HCT116 (cell line): Measurements from ENCODE around the gene PLA2R1. TPM values are rescaled to one million over a fixed set of nuclear protein-coding genes. Genes with fewer than 3 reads are reported as not detected.

Experiments used
- ATAC-seq: fragments of 200-7000 bp; cut with Tn5 transposase; 2 replicates; pipeline ENCODE4 v1.9.1; 2020; ENCODE audit warnings: mild to moderate bottlenecking, moderate library complexity
- BruUV-seq: library from RNA; stranded (reverse); fragments of 400-500 nt; replicated peaks from 2 replicates; lab custom pipeline; 2021; lab: Mats Ljungman, UMichigan
- CTCF ChIA-PET: fragments of 300-600 bp; sonication (Branson Sonifier 250); formaldehyde crosslinking; loops from one replicate; lab custom pipeline; 2021; ENCODE audit warnings: antibody characterized with exemption; lab: Charles Lee
- POLR2A ChIA-PET: fragments of 300-600, 350-600 bp; sonication (Branson Sonifier 250); formaldehyde crosslinking; loops from one replicate; lab custom pipeline; 2021; ENCODE audit warnings: antibody characterized with exemption; lab: Charles Lee
- RAD21 ChIA-PET, 2 experiments: fragments of 300-600 bp; sonication (Branson Sonifier 250); formaldehyde crosslinking; loops; one replicate each; lab custom pipeline; 2023; ENCODE audit warnings: low total read pairs in 2 of 2; ENCODE audit not compliant: uncharacterized antibody in 2 of 2, unreplicated experiment in 2 of 2, low non-redundant PET in 1 of 2; lab: Charles Lee
- DNase-seq: peaks from one replicate; pipeline ENCODE4 v3.0.0-alpha.2; 2010; ENCODE audit warnings: low read depth, low spot score
- H2AFZ ChIP-seq: fragments of 200-600 bp; shearing (Covaris generic), sonication (generic); 2 replicates; pipeline ENCODE4 v1.6.1; 2017; ENCODE audit warnings: low read depth, mixed run types, mixed read lengths, antibody characterized with exemption, low read length; ENCODE audit not compliant: poor library complexity, severe bottlenecking
- H3K27ac ChIP-seq: 2 replicates; pipeline ENCODE4 v1.5.1; 2012; ENCODE audit warnings: low read depth, low read length
- H3K27me3 ChIP-seq: fragments of 200-600 bp; sonication (generic); 2 replicates; pipeline ENCODE4 v1.6.1; 2016; ENCODE audit warnings: mixed run types, low read length, mixed read lengths; ENCODE audit not compliant: insufficient read depth
- H3K36me3 ChIP-seq, 2 experiments: fragments of 200-500 bp in 1 of 2; fragments of 200-600 bp in 1 of 2; sonication (Bioruptor generic) in 1 of 2; sonication (generic) in 1 of 2; 2 replicates each; pipeline versions ENCODE4 v1.5.1 to v1.6.1; 2014 to 2016; ENCODE audit warnings: low read length in 2 of 2, inconsistent platforms in 1 of 2, mixed read lengths in 1 of 2, mixed run types in 1 of 2; ENCODE audit not compliant: insufficient read depth in 2 of 2, control insufficient read depth in 1 of 2
- H3K4me1 ChIP-seq, 2 experiments: fragments of 200-600 bp in 1 of 2; sonication (generic) in 1 of 2; 2 replicates each; pipeline versions ENCODE4 v1.5.1 to v1.6.1; 2012 to 2017; ENCODE audit warnings: low read length in 2 of 2, inconsistent platforms in 1 of 2, mild to moderate bottlenecking in 1 of 2, mixed read lengths in 1 of 2, mixed run types in 1 of 2, moderate library complexity in 1 of 2; ENCODE audit not compliant: insufficient read depth in 2 of 2, control insufficient read depth in 1 of 2
- H3K4me2 ChIP-seq: fragments of 200-600 bp; sonication (generic); 2 replicates; pipeline ENCODE4 v1.6.1; 2017; ENCODE audit warnings: mixed run types, low read length, mixed read lengths
- H3K4me3 ChIP-seq, 2 experiments: fragments of 200-600 bp in 1 of 2; sonication (generic) in 1 of 2; replicated peaks in 1 of 2; 2 replicates each; pipeline ENCODE4 v1.5.1; 2011 to 2016; ENCODE audit warnings: low read length in 2 of 2, control low read depth in 1 of 2, low read depth in 1 of 2, mild to moderate bottlenecking in 1 of 2, mixed read lengths in 1 of 2, mixed run types in 1 of 2
- H3K79me2 ChIP-seq: fragments of 200-600 bp; sonication (generic); 2 replicates; pipeline ENCODE4 v1.6.1; 2017; ENCODE audit warnings: mild to moderate bottlenecking, mixed run types, low read length, moderate library complexity, mixed read lengths; ENCODE audit not compliant: insufficient read depth
- H3K9ac ChIP-seq: fragments of 200-600 bp; sonication (generic); 2 replicates; pipeline ENCODE4 v1.6.1; 2016; ENCODE audit warnings: low read length, mixed read lengths
- H3K9me2 ChIP-seq: fragments of 200-600 bp; sonication (generic), shearing (Covaris generic); 2 replicates; pipeline ENCODE4 v1.6.1; 2017; ENCODE audit warnings: mixed run types, mild to moderate bottlenecking, moderate library complexity; ENCODE audit not compliant: insufficient read depth
- H3K9me3 ChIP-seq, 2 experiments: fragments of 200-500 bp in 1 of 2; fragments of 200-600 bp in 1 of 2; sonication (Bioruptor generic) in 1 of 2; sonication (generic) in 1 of 2; 2 replicates each; pipeline ENCODE4 v1.6.1; 2014 to 2017; ENCODE audit warnings: low read length in 2 of 2, mixed read lengths in 2 of 2, inconsistent platforms in 1 of 2, low read depth in 1 of 2, mild to moderate bottlenecking in 1 of 2, mixed run types in 1 of 2, moderate library complexity in 1 of 2; ENCODE audit not compliant: control insufficient read depth in 1 of 2, insufficient read depth in 1 of 2
- H4K20me1 ChIP-seq: fragments of 200-600 bp; sonication (generic), shearing (Covaris generic); 2 replicates; pipeline ENCODE4 v1.6.1; 2017; ENCODE audit warnings: mixed run types, mild to moderate bottlenecking, moderate library complexity; ENCODE audit not compliant: insufficient read depth
- CBX3 ChIP-seq: IDR thresholded peaks from 2 replicates; pipeline ENCODE4 v1.6.1; 2012; ENCODE audit warnings: low read depth
- EGR1 ChIP-seq: IDR thresholded peaks from 2 replicates; pipeline ENCODE4 v1.6.1; 2012; ENCODE audit warnings: low read depth
- MAX ChIP-seq: IDR thresholded peaks from 2 replicates; pipeline ENCODE4 v1.6.1; 2012
- POLR2AphosphoS5 ChIP-seq: IDR thresholded peaks from 2 replicates; pipeline ENCODE4 v1.6.1; 2011; ENCODE audit warnings: mild to moderate bottlenecking, low read depth, low read length, moderate library complexity
- SP1 ChIP-seq: IDR thresholded peaks from 2 replicates; pipeline ENCODE4 v1.6.1; 2012; ENCODE audit warnings: low read depth
- SRF ChIP-seq: IDR thresholded peaks from 2 replicates; pipeline ENCODE4 v1.6.1; 2012; ENCODE audit warnings: low read depth
- TCF7L2 ChIP-seq: IDR thresholded peaks from 2 replicates; pipeline ENCODE4 v1.7.0; 2011; ENCODE audit warnings: borderline replicate concordance, inconsistent platforms; ENCODE audit not compliant: insufficient read depth, insufficient read length; ENCODE audit errors: extremely low read depth
- ZFX ChIP-seq: fragments of 450-650 bp; IDR thresholded peaks from 2 replicates; pipeline ENCODE4 v1.6.1; 2017
- intact Hi-C: fragments of 100-400 bp; cut with micrococcal nuclease; formaldehyde crosslinking; loops from 2 replicates; pipeline ENCODE4 v1.10.0; 2022
- total RNA-seq: library from RNA; stranded (reverse); gene quantifications from one replicate; pipeline ENCODE4 v1.2.1, GENCODE V29; 2021; ENCODE audit not compliant: unreplicated experiment

The PLA2R1 gene
- total RNA-seq, 1 experiment from 2014 or later, result 0.34 TPM

DNA sequence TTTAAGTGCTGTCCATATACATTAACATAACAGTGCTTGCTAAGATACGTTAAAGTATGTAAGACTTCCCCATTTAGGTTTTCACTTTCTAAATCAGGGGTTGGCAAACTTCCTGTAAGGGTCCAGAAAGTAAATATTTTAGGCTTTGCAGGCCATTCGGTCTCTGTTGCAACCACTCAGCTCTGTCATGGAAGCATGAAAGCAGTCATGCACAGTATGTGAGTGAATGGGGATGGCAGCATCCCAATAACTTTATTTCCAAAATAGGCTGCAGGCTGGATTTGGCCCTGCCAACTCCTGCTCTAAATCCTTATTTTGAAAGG, 128.7 kb downstream of the PLA2R1 start:
- intact Hi-C loops, result no loop called here
- Histone ChIP-seq H4K20me1 (no peaks in the 10 kb centered on the region), H3K4me1 (no peaks in the 10 kb centered on the region), H3K36me3 (no peaks in the 10 kb centered on the region), H3K27me3 (no peaks in the 10 kb centered on the region), H3K9ac (no peak overlapping the region), H3K27ac (no peak overlapping the region), H3K9me3 (no peaks in the 10 kb centered on the region), H3K4me2 (no peak overlapping the region), H3K4me3 (no peak overlapping the region), H3K9me2 (no peaks in the 10 kb centered on the region), H3K79me2 (no peaks in the 10 kb centered on the region), H2AFZ (no peak overlapping the region)
- RAD21 ChIA-PET, result no interaction called here
- CTCF ChIA-PET, result no interaction called here
- no TSS peak for BruUV-seq
- TF ChIP-seq SP1 (no peak), SRF (no peak), MAX (no peak), CBX3 (no peak), ZFX (no peak), TCF7L2 (no peak), POLR2AphosphoS5 (no peak)
- DNase-seq (no peak), ATAC-seq (no peak)
- POLR2A ChIA-PET, result no interaction called here

DNA sequence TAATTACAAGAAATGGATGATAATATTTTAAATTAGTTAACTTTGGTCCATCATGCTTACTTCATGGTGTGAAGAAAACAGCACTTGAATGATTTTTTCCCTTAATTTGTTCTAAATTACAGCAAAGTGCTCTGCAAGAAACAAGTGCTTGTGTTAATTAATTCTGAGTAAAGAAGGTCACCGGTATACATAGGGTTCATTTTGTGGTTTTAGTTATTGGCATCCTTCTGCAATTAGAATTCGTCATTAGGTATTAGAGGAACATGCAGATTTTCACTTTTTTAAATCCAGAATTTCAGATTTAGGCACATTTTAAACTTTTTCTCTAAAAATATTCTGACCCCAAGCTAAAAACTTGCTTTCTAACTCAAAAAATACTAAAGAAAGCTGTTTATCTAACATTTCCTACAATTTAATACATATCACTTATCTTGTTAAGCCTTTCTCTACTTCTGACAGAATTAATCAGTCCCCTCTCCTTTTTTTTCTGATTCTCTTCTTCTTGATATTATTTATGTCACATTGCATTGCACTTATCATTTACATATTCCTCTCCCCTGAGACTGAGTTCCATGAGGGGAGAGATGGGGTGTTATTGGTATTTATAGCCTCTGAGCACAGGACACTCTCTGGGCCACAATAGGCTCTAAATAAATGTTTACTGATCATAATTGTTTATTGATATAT, 129.2 kb downstream of the PLA2R1 start:
- ATAC-seq (no peak), DNase-seq (no peak)
- Histone ChIP-seq H3K9me2 (no peaks in the 10 kb centered on the region), H3K79me2 (no peaks in the 10 kb centered on the region), H2AFZ (no peak overlapping the region), H3K27ac (no peak overlapping the region), H4K20me1 (no peaks in the 10 kb centered on the region), H3K9me3 (peaks cover 0 to under 1% of the 10 kb centered on the region in 2 experiments; a peak in 1 of 4 replicates), H3K4me1 (no peaks in the 10 kb centered on the region), H3K27me3 (no peaks in the 10 kb centered on the region), H3K36me3 (no peaks in the 10 kb centered on the region), H3K9ac (no peak overlapping the region), H3K4me2 (no peak overlapping the region), H3K4me3 (no peak overlapping the region)
- no TSS peak for BruUV-seq
- ChIA-PET RAD21 (no interaction called here), POLR2A (no interaction called here), CTCF (no interaction called here)
- intact Hi-C loops, result no loop called here
- no peak for TF ChIP-seq EGR1
